AML-193 (cell line): ENCODE data around the gene CROT.

ENCODE experiments used
- DNase-seq, 2 experiments: peaks; one replicate each; lab custom pipeline; 2025; lab: John Stamatoyannopoulos, UW

CROT gene

DNA sequence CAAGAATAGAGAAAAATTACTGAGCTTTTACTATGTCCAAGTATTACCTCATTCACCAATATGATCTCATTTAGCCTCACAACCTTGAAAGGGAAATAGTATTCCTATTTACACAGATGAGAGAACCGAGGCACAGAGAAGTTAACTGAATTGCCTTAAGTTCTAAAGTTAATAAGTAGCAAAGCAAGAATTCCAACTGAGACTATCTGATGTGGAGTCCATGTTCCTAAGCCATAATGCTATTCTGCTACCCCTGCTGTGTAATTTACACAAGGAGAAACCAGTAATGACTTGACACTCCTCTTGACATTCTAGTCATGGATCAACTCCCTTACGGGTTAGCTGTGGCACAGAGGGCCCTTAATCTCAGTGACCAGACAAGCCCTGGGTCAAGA lies 69.3 kb downstream of the CROT start:
- no peak for DNase-seq

DNA sequence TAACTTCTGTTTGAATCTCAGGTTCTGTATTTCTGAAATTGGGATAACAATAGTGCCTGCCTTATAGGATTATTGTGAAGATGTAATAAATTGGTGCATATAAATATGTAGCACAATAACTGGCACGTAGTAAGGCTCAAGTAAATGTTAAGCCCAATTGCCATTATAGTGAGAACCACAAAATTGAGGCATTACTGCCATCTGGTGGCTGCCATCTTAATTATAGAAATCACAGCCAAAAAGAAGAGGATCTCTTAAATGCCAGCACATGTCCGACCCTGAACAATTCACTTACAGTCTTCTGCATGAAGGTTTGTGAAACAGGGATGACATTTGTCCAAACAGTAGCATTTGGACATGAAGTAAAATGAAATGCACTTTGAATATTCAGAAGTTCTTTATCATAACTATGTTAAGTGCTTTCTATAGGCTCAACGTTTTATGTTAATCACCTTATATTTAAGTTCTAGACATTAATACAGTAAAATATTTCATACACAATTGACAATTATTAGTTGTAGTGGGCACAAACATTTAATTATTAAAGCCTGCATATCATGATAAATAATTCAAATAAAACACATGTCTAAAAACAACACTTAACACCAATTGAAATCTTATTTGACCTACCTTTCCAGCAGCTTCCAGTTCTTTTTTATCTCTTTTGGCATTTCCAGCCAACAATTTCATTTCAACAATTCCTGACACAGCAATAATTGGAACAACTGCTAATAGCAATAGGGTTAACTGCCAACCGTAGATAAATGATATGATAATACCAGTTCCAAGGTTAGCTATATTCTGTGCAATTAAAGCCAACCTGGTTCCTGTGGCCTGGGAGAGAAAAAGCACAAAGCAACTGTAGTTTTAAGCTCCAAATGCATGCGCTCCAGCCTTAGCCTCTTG lies 71.5 kb downstream of the CROT start:
- DNase-seq, result peak; percentile 47 to 58

GRCh38 chr7:87420173-87420572 lies 74.7 kb downstream of the CROT start:
- DNase-seq, result no peak

GRCh38 chr7:87424075-87424474 lies 78.6 kb downstream of the CROT start:
- no peak for DNase-seq

- no peak for DNase-seq
Measured at GRCh38 chr7:87426160-87426559, 80.7 kb downstream of the CROT start.

DNA sequence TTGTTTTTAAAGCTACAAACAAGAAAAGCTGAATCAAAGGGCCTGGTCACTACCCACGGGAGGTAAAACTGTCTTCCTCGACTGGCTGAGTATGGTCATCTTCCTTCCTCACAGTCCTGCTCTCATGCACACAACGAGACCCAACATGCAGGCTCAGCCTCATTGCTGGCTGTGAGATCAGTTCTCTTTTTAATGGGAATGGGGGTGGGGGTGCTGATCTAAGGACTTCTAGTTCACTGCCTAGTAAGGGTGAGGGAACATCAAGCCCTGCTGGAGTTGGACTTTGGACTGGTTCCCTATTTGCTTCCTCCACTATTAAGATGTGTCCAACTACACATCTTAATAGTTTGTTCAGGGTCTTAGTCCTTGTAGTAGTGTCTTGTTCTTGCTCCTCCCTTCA lies 81.8 kb downstream of the CROT start:
- no peak for DNase-seq

DNA sequence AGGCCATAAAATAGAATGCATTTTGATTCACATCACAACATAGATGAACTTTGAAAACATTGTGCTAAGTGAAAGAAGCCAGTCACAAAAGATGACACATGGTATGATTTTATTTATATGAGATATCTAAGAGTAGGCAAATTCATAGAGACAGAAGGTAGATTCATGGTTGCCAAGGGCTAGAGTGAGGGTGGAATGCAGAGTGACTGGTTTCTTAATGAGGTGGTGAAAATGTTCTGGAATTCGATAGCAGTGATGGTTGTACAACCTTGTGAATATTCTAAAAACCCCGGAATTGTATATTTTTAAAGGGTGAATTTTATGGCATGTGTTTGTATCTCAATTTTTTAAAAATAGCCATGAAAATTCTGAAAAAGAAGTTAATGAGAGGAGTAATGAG lies 87.1 kb downstream of the CROT start:
- no peak for DNase-seq

- DNase-seq, result no peak
Measured at GRCh38 chr7:87435546-87435945, 90.1 kb downstream of the CROT start.

- no peak for DNase-seq
Measured at GRCh38 chr7:87445897-87446296, 100.4 kb downstream of the CROT start.

DNA sequence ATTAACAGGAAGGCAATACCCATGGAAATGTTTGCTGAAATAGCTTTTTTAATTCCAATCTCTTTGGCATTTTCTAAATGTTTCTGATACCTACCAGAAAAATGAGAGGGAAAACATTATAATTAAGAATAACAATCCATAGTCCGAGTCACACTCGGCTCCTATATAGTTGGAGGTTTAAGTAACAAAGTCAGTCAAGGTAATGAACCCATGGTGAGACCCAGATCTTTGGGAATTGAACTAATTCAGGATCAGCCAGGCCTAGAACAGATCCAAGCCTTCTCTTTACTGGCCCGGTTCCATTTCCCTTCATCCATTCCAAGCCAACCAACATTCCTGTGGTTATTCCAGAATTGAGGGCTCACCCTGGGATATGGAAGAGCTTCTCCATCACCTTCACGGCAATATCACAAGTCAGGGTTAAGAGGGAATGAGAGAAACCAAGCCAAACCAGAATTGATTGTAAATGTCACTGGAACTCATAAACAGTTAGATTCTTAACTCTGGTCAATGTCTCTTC lies 101.7 kb downstream of the CROT start:
- DNase-seq, result no peak

- DNase-seq, result no peak
Measured at GRCh38 chr7:87448388-87448787, 102.9 kb downstream of the CROT start.
